Measurements from ENCODE around the gene TMBIM4.

- TF ChIP-seq CTCF (IDR thresholded peaks at IDR 0.05) (no peak), POLR2AphosphoS5 (IDR thresholded peaks at IDR 0.05) (no peak), POLR2A (IDR thresholded peaks at IDR 0.05) (no peak)
These were observed 21.8 kb upstream of the TMBIM4 start for GRCh38 chr12:66191547-66192126.

Measured in prostate gland (tissue), 2 donors.